Right kidney (tissue), 1 donor: ENCODE results near the gene CAP2.
A peak's percentile ranks its signal among the peaks of the same experiment; 100 is the strongest.
"Not testable (repeated sequence)": the region's sequence is repeated elsewhere in the genome, so short reads cannot be mapped to it uniquely, and the experiment has no call there.

ENCODE experiments used
- DNase-seq: peaks from one replicate; pipeline ENCODE4 v3.0.0-alpha.2; 2016

CAP2 gene

GRCh38 chr6:17504005-17504404 lies 110.6 kb downstream of the CAP2 start:
- DNase-seq = no peak

GRCh38 chr6:17505062-17505476 lies 111.7 kb downstream of the CAP2 start:
- DNase-seq = no peak

- no peak for DNase-seq
These were observed 112.4 kb downstream of the CAP2 start for GRCh38 chr6:17505767-17506280.

- no peak for DNase-seq
These were observed 113.1 kb downstream of the CAP2 start for GRCh38 chr6:17506531-17506930.

- no peak for DNase-seq
These were observed 113.6 kb downstream of the CAP2 start for GRCh38 chr6:17506962-17507361.

GRCh38 chr6:17511084-17511483 lies 117.7 kb downstream of the CAP2 start:
- DNase-seq = no peak

- DNase-seq = no peak
These were observed 118.2 kb downstream of the CAP2 start for GRCh38 chr6:17511580-17511979.

GRCh38 chr6:17519120-17519519 lies 125.7 kb downstream of the CAP2 start:
- DNase-seq = no peak

GRCh38 chr6:17525637-17526036 lies 132.2 kb downstream of the CAP2 start:
- DNase-seq = no peak

- DNase-seq = no peak
These were observed 133.7 kb downstream of the CAP2 start for GRCh38 chr6:17527076-17527475.

GRCh38 chr6:17530321-17530835 lies 137.0 kb downstream of the CAP2 start:
- DNase-seq = no peak

- no peak for DNase-seq
These were observed 143.2 kb downstream of the CAP2 start for GRCh38 chr6:17536586-17536985.

- no peak for DNase-seq
These were observed 148.8 kb downstream of the CAP2 start for GRCh38 chr6:17542243-17542642.

- DNase-seq = not testable (repeated sequence)
These were observed 152.3 kb downstream of the CAP2 start for GRCh38 chr6:17545681-17546080.

- no peak for DNase-seq
These were observed 158.1 kb downstream of the CAP2 start for GRCh38 chr6:17551383-17551958.

GRCh38 chr6:17552861-17553260 lies 159.5 kb downstream of the CAP2 start:
- DNase-seq = no peak

- no peak for DNase-seq
These were observed 162.6 kb downstream of the CAP2 start for GRCh38 chr6:17556014-17556413.

GRCh38 chr6:17562636-17563035 lies 169.2 kb downstream of the CAP2 start:
- no peak for DNase-seq

- no peak for DNase-seq
These were observed 172.0 kb downstream of the CAP2 start for GRCh38 chr6:17565399-17565798.

GRCh38 chr6:17574866-17575560 lies 181.6 kb downstream of the CAP2 start:
- no peak for DNase-seq

- no peak for DNase-seq
These were observed 183.7 kb downstream of the CAP2 start for GRCh38 chr6:17577059-17577458.

GRCh38 chr6:17580518-17581048 lies 187.2 kb downstream of the CAP2 start:
- peak; percentile 79 for DNase-seq

GRCh38 chr6:17581282-17581681 lies 187.9 kb downstream of the CAP2 start:
- not testable (repeated sequence) for DNase-seq

GRCh38 chr6:17583811-17584210 lies 190.4 kb downstream of the CAP2 start:
- no peak for DNase-seq
